ENCODE measurements around the gene ACTG1.

Gene ACTG1

GRCh38 chr17:81512562-81513371, at the start of gene ACTG1:
ACTG1 (minus strand) TSS chr17:81512799; CDS start chr17:81512354, 445 bp downstream.
- peak; percentile 96 for DNase-seq

GRCh38 chr17:81561494-81561885, 48.9 kb upstream of the ACTG1 start:
- DNase-seq = no peak

GRCh38 chr17:81558941-81559806, 46.6 kb upstream of the ACTG1 start:
- no peak for DNase-seq

- no peak for DNase-seq
Measured at GRCh38 chr17:81558115-81558468, 45.5 kb upstream of the ACTG1 start.

- no peak for DNase-seq
Measured at GRCh38 chr17:81557276-81558114, 44.9 kb upstream of the ACTG1 start.

- DNase-seq = no peak
Measured at GRCh38 chr17:81556863-81557262, 44.3 kb upstream of the ACTG1 start.

GRCh38 chr17:81556175-81556691, 43.6 kb upstream of the ACTG1 start:
- no peak for DNase-seq

GRCh38 chr17:81553616-81554181, 41.1 kb upstream of the ACTG1 start:
- DNase-seq = no peak

GRCh38 chr17:81553018-81553615, 40.5 kb upstream of the ACTG1 start:
- peak; percentile 80 for DNase-seq

GRCh38 chr17:81552244-81553017, 39.8 kb upstream of the ACTG1 start, which contains the start of gene FAAP100:
FAAP100 (minus strand) TSS chr17:81552353; CDS start chr17:81552330, 23 bp downstream.
- DNase-seq = peak; percentile 89

- DNase-seq = no peak
Measured at GRCh38 chr17:81551458-81552243, 39.1 kb upstream of the ACTG1 start.

- DNase-seq = no peak
Measured at GRCh38 chr17:81550830-81551457, 38.3 kb upstream of the ACTG1 start.

GRCh38 chr17:81550285-81550684, 37.7 kb upstream of the ACTG1 start:
- DNase-seq = no peak

- DNase-seq = no peak
Measured at GRCh38 chr17:81549826-81550225, 37.2 kb upstream of the ACTG1 start.

- no peak for DNase-seq
Measured at GRCh38 chr17:81549031-81549557, 36.5 kb upstream of the ACTG1 start.

- no peak for DNase-seq
Measured at GRCh38 chr17:81547614-81547982, 35.0 kb upstream of the ACTG1 start.

- DNase-seq = no peak
Measured at GRCh38 chr17:81546906-81547613, 34.5 kb upstream of the ACTG1 start.

- no peak for DNase-seq
Measured at GRCh38 chr17:81545160-81545949, 32.8 kb upstream of the ACTG1 start.

Data from right forelimb (tissue), 1 donor.